SU-DHL-6 (cell line): ENCODE data around the gene CTNNBL1.

Experiments used
- H2AFZ ChIP-seq: fragments of 200-600 bp; sonication (generic); 2 replicates; pipeline ENCODE4 v1.6.1; 2014; ENCODE audit warnings: low read depth, mild to moderate bottlenecking, moderate library complexity, mixed read lengths, antibody characterized with exemption, low read length; ENCODE audit not compliant: severe bottlenecking
- H3F3A ChIP-seq: fragments of 200-600 bp; shearing (Covaris generic); 2 replicates; pipeline ENCODE4 v1.6.0; 2016; ENCODE audit warnings: antibody characterized with exemption, mild to moderate bottlenecking; ENCODE audit not compliant: insufficient read depth
- H3K27ac ChIP-seq: fragments of 200-600 bp; sonication (generic); 2 replicates; pipeline ENCODE4 v1.5.1; 2016; ENCODE audit warnings: low read depth, mild to moderate bottlenecking, low read length, moderate library complexity, mixed read lengths
- H3K27me3 ChIP-seq: fragments of 200-600 bp; sonication (generic), shearing (Covaris generic); 2 replicates; pipeline ENCODE4 v1.6.0; 2014; ENCODE audit warnings: mild to moderate bottlenecking, low read length
- H3K36me3 ChIP-seq: fragments of 200-600 bp; sonication (generic); 2 replicates; pipeline ENCODE4 v1.6.1; 2014; ENCODE audit warnings: mild to moderate bottlenecking, low read length, mixed read lengths
- H3K4me2 ChIP-seq: fragments of 300-600, 200-600 bp; shearing (Covaris generic), sonication (generic); 2 replicates; pipeline ENCODE4 v1.6.0; 2014; ENCODE audit warnings: low read length, low read depth, mild to moderate bottlenecking; ENCODE audit not compliant: poor library complexity, severe bottlenecking
- H3K4me3 ChIP-seq: fragments of 200-600 bp; sonication (generic); 2 replicates; pipeline ENCODE4 v1.5.1; 2014; ENCODE audit warnings: antibody characterized with exemption, low read length, mild to moderate bottlenecking, mixed read lengths; ENCODE audit not compliant: insufficient read depth, poor library complexity, severe bottlenecking
- H3K79me2 ChIP-seq: fragments of 200-600 bp; sonication (generic); 2 replicates; pipeline ENCODE4 v1.6.1; 2014; ENCODE audit warnings: mild to moderate bottlenecking, low read length, moderate library complexity; ENCODE audit not compliant: insufficient read depth
- H3K9ac ChIP-seq: fragments of 200-600 bp; sonication (generic); 2 replicates; pipeline ENCODE4 v1.7.0; 2014; ENCODE audit warnings: mild to moderate bottlenecking, low read length
- H3K9me2 ChIP-seq: fragments of 200-600 bp; sonication (generic); replicated peaks from 2 replicates; pipeline ENCODE4 v1.6.1; 2014; ENCODE audit warnings: low read length; ENCODE audit not compliant: insufficient read depth
- H3K9me3 ChIP-seq: fragments of 200-600 bp; sonication (generic); 2 replicates; pipeline ENCODE4 v1.6.1; 2014; ENCODE audit warnings: low read length, mixed read lengths; ENCODE audit not compliant: insufficient read depth
- H4K20me1 ChIP-seq: fragments of 200-600 bp; sonication (generic); 2 replicates; pipeline ENCODE4 v1.6.1; 2014; ENCODE audit warnings: low read depth, mild to moderate bottlenecking, antibody characterized with exemption, low read length, moderate library complexity, mixed read lengths
- CTCF ChIP-seq: fragments of 200-600 bp; sonication (generic); IDR thresholded peaks from one replicate; pipeline ENCODE4 v1.5.1; 2017; ENCODE audit warnings: antibody characterized with exemption, mild to moderate bottlenecking, low read length, moderate library complexity; ENCODE audit not compliant: insufficient read depth, poor library complexity, severe bottlenecking
- EZH2phosphoT487 ChIP-seq: fragments of 200-600 bp; sonication (generic), shearing (Covaris generic); conservative IDR thresholded peaks from 2 replicates; pipeline ENCODE4 v1.6.1; 2018; ENCODE audit warnings: mild to moderate bottlenecking, antibody characterized with exemption, low read length, moderate library complexity, mixed read lengths

The CTNNBL1 gene

GRCh38 chr20:37727957-37728634 lies 34.3 kb downstream of the CTNNBL1 start:
- no peaks in the 10 kb centered on the region for H3K27me3 ChIP-seq
- H3K9me3 ChIP-seq = no peaks in the 10 kb centered on the region
- H3K9ac ChIP-seq = no peak overlapping the region
- no peak overlapping the region for H3K27ac ChIP-seq
- peaks cover 7% of the 10 kb centered on the region; the same call in 1 of the 2 replicates for H4K20me1 ChIP-seq
- no peaks in the 10 kb centered on the region for H3F3A ChIP-seq
- H3K9me2 ChIP-seq = no peaks in the 10 kb centered on the region
- no peak overlapping the region for H3K4me2 ChIP-seq
- H2AFZ ChIP-seq = no peak overlapping the region
- TF ChIP-seq EZH2phosphoT487 = no peak
- TF ChIP-seq CTCF = no peak
- 0 out of 2 replicates have a peak, but pooled peaks cover 2% of the 10 kb centered on the region for H3K36me3 ChIP-seq
- no peak overlapping the region for H3K4me3 ChIP-seq
- H3K79me2 ChIP-seq = peaks cover 20% of the 10 kb centered on the region

- no peak overlapping the region for H3K4me2 ChIP-seq
- H3K27ac ChIP-seq = no peak overlapping the region
- no peaks in the 10 kb centered on the region for H3F3A ChIP-seq
- TF ChIP-seq CTCF (no peak), EZH2phosphoT487 (no peak)
- peaks cover 15% of the 10 kb centered on the region for H3K79me2 ChIP-seq
- H4K20me1 ChIP-seq = peaks cover 4% of the 10 kb centered on the region; the same call in 1 of the 2 replicates
- H3K27me3 ChIP-seq = no peaks in the 10 kb centered on the region
- H3K4me3 ChIP-seq = no peak overlapping the region
- H2AFZ ChIP-seq = no peak overlapping the region
- H3K9me3 ChIP-seq = no peaks in the 10 kb centered on the region
- 0 out of 2 replicates have a peak, but pooled peaks cover 2% of the 10 kb centered on the region for H3K36me3 ChIP-seq
- H3K9me2 ChIP-seq = no peaks in the 10 kb centered on the region
- no peak overlapping the region for H3K9ac ChIP-seq
Measured at GRCh38 chr20:37728635-37728983, 34.8 kb downstream of the CTNNBL1 start.

GRCh38 chr20:37729452-37729851 lies 35.6 kb downstream of the CTNNBL1 start:
- Histone ChIP-seq H3K9me2 (no peaks in the 10 kb centered on the region), H4K20me1 (peaks cover 3% of the 10 kb centered on the region; the same call in 1 of the 2 replicates), H3K36me3 (0 out of 2 replicates have a peak, but pooled peaks cover 2% of the 10 kb centered on the region), H3K27ac (no peak overlapping the region), H3F3A (no peaks in the 10 kb centered on the region), H3K9me3 (no peaks in the 10 kb centered on the region), H2AFZ (no peak overlapping the region), H3K79me2 (peaks cover 13% of the 10 kb centered on the region), H3K4me2 (no peak overlapping the region), H3K27me3 (no peaks in the 10 kb centered on the region), H3K9ac (no peak overlapping the region), H3K4me3 (no peak overlapping the region)
- TF ChIP-seq CTCF (no peak), EZH2phosphoT487 (no peak)
